Muscle layer of duodenum (tissue), 2 donors: ENCODE measurements around the gene LMF1.

Experiments used
- H3K27ac ChIP-seq: one replicate; pipeline ENCODE4 v1.7.0; 2013; ENCODE audit warnings: mild to moderate bottlenecking, low read length
- H3K27me3 ChIP-seq: one replicate; pipeline ENCODE4 v1.7.0; 2013; ENCODE audit warnings: low read depth, mild to moderate bottlenecking, control low read depth, low read length
- H3K36me3 ChIP-seq, 2 donors: one replicate each; pipeline ENCODE4 v1.7.0; 2013; ENCODE audit warnings: low read length in 2 of 2, control low read depth in 1 of 2, mild to moderate bottlenecking in 1 of 2; ENCODE audit not compliant: insufficient read depth in 2 of 2, control insufficient read depth in 1 of 2
- H3K4me1 ChIP-seq, 2 donors: one replicate each; pipeline ENCODE4 v1.7.0; 2013; ENCODE audit warnings: low read length in 2 of 2, mild to moderate bottlenecking in 2 of 2, control low read depth in 1 of 2, moderate library complexity in 1 of 2; ENCODE audit not compliant: insufficient read depth in 2 of 2, control insufficient read depth in 1 of 2
- H3K4me3 ChIP-seq, 2 donors: one replicate each; pipeline ENCODE4 v1.7.0; 2013; ENCODE audit warnings: low read length in 2 of 2, low read depth in 1 of 2, mild to moderate bottlenecking in 1 of 2
- H3K9me3 ChIP-seq, 2 donors: one replicate each; pipeline ENCODE4 v1.7.0; 2013; ENCODE audit warnings: low read length in 2 of 2, control low read depth in 1 of 2, mild to moderate bottlenecking in 1 of 2; ENCODE audit not compliant: control insufficient read depth in 1 of 2
- donor health status: healthy.

The LMF1 gene

GRCh38 chr16:874366-875181 lies 96.2 kb downstream of the LMF1 start:
- Histone ChIP-seq H3K27ac (no peak overlapping the region), H3K9me3 (no peaks in the 10 kb centered on the region), H3K27me3 (no peaks in the 10 kb centered on the region), H3K4me1 (no peaks in the 10 kb centered on the region), H3K36me3 (peaks cover 0 to 40% of the 10 kb centered on the region in 2 donors), H3K4me3 (no peak overlapping the region)

- Histone ChIP-seq H3K27me3 (no peaks in the 10 kb centered on the region), H3K9me3 (no peaks in the 10 kb centered on the region), H3K4me3 (no peak overlapping the region), H3K36me3 (peaks cover 0 to 45% of the 10 kb centered on the region in 2 donors), H3K4me1 (no peaks in the 10 kb centered on the region), H3K27ac (no peak overlapping the region)
These were observed 96.9 kb downstream of the LMF1 start for GRCh38 chr16:873889-874288.

GRCh38 chr16:873243-873661 lies 97.5 kb downstream of the LMF1 start:
- Histone ChIP-seq H3K27me3 (no peaks in the 10 kb centered on the region), H3K36me3 (peaks cover 0 to 48% of the 10 kb centered on the region in 2 donors), H3K27ac (no peak overlapping the region), H3K4me3 (no peak overlapping the region), H3K9me3 (no peaks in the 10 kb centered on the region), H3K4me1 (peaks cover 0 to 3% of the 10 kb centered on the region in 2 donors)

- Histone ChIP-seq H3K4me3 (no peak overlapping the region), H3K27ac (no peak overlapping the region), H3K36me3 (peaks cover 0 to 48% of the 10 kb centered on the region in 2 donors), H3K4me1 (peaks cover 0 to 3% of the 10 kb centered on the region in 2 donors), H3K27me3 (no peaks in the 10 kb centered on the region), H3K9me3 (no peaks in the 10 kb centered on the region)
These were observed 98.1 kb downstream of the LMF1 start for GRCh38 chr16:872436-873242.

- Histone ChIP-seq H3K4me3 (no peak overlapping the region), H3K4me1 (peaks cover 0 to 3% of the 10 kb centered on the region in 2 donors), H3K27ac (no peak overlapping the region), H3K9me3 (no peaks in the 10 kb centered on the region), H3K36me3 (peaks cover 0 to 48% of the 10 kb centered on the region in 2 donors), H3K27me3 (no peaks in the 10 kb centered on the region)
These were observed 99.0 kb downstream of the LMF1 start for GRCh38 chr16:871562-872345.

GRCh38 chr16:870856-871561 lies 99.8 kb downstream of the LMF1 start:
- peaks cover 0 to 46% of the 10 kb centered on the region in 2 donors for H3K36me3 ChIP-seq
- no peak overlapping the region for H3K27ac ChIP-seq

GRCh38 chr16:869823-870641 lies 100.8 kb downstream of the LMF1 start:
- Histone ChIP-seq H3K36me3 (peaks cover 0 to 40% of the 10 kb centered on the region in 2 donors), H3K9me3 (no peaks in the 10 kb centered on the region), H3K4me3 (no peak overlapping the region), H3K27ac (no peak overlapping the region), H3K4me1 (peaks cover 0 to 3% of the 10 kb centered on the region in 2 donors), H3K27me3 (no peaks in the 10 kb centered on the region)

More at GRCh38 chr16:870856-871561, 99.8 kb downstream of the LMF1 start:
- Histone ChIP-seq H3K27me3 (no peaks in the 10 kb centered on the region), H3K9me3 (no peaks in the 10 kb centered on the region), H3K4me1 (peaks cover 0 to 3% of the 10 kb centered on the region in 2 donors), H3K4me3 (no peak overlapping the region)

- Histone ChIP-seq H3K27me3 (no peaks in the 10 kb centered on the region), H3K9me3 (no peaks in the 10 kb centered on the region), H3K4me3 (no peak overlapping the region), H3K27ac (no peak overlapping the region), H3K36me3 (peaks cover 0 to 40% of the 10 kb centered on the region in 2 donors), H3K4me1 (peaks cover 0 to 3% of the 10 kb centered on the region in 2 donors)
These were observed 101.7 kb downstream of the LMF1 start for GRCh38 chr16:868846-869822.

GRCh38 chr16:868386-868755 lies 102.4 kb downstream of the LMF1 start:
- H3K36me3 ChIP-seq = peaks cover 0 to 34% of the 10 kb centered on the region in 2 donors
- H3K27me3 ChIP-seq = no peaks in the 10 kb centered on the region
- H3K4me1 ChIP-seq = peaks cover 0 to 3% of the 10 kb centered on the region in 2 donors
- H3K9me3 ChIP-seq = no peaks in the 10 kb centered on the region
- H3K4me3 ChIP-seq = no peak overlapping the region
- H3K27ac ChIP-seq = no peak overlapping the region
